Astrocyte of the spinal cord (primary cell): ENCODE data around the gene TRPV3.

Experiments
- DNase-seq: peaks from one replicate; pipeline ENCODE4 v3.0.0; 2011; ENCODE audit warnings: low read depth, low spot score
- H3K4me3 ChIP-seq: 2 replicates; pipeline ENCODE4 v1.5.1; 2011; ENCODE audit warnings: low read depth, mild to moderate bottlenecking, low read length, moderate library complexity
- in situ Hi-C: cut with HindIII; loops from 2 replicates; pipeline ENCODE4 v1.10.0; 2017; ENCODE audit warnings: low sequenced_read_pairs
- TF ChIP-seq, protein P1 (sequence below): IDR thresholded peaks from 2 replicates; pipeline ENCODE4 v1.5.1; 2012; ENCODE audit warnings: low read depth, mild to moderate bottlenecking, low read length, inconsistent platforms

TRPV3 gene

DNA sequence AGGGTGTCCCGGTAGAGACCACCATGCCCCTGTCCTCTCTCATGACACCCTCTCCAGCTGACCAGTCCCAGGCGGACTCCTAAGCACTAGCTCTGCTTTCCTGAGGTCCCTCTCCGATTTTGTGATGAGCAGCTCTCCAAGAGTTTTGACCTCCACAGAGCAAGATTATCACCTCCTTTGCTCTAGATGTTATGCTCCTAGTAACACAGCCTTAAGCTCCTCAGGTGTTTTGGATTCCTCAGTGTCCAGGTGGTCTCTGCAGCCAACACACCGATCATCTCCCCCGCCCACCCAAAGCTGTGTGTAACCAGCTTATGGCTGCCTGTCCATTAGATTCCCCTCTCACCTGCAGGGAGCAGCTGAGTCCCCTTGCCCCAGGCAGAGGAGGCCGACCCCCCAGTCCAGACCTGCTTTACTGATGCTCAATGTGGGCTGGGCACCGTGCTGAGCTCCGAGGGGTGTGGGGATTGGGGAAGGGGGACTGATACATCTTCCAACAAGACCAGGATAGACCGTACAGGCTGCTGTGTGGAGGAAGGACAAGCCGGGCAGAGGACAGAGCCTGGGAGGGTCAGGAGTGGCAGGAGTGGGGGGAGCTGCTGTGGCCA lies 2.3 kb downstream of the TRPV3 start:
- no peak for DNase-seq
- in situ Hi-C loops = no loop called here
- TF ChIP-seq, protein P1, sequence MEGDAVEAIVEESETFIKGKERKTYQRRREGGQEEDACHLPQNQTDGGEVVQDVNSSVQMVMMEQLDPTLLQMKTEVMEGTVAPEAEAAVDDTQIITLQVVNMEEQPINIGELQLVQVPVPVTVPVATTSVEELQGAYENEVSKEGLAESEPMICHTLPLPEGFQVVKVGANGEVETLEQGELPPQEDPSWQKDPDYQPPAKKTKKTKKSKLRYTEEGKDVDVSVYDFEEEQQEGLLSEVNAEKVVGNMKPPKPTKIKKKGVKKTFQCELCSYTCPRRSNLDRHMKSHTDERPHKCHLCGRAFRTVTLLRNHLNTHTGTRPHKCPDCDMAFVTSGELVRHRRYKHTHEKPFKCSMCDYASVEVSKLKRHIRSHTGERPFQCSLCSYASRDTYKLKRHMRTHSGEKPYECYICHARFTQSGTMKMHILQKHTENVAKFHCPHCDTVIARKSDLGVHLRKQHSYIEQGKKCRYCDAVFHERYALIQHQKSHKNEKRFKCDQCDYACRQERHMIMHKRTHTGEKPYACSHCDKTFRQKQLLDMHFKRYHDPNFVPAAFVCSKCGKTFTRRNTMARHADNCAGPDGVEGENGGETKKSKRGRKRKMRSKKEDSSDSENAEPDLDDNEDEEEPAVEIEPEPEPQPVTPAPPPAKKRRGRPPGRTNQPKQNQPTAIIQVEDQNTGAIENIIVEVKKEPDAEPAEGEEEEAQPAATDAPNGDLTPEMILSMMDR = no peak
- no peak overlapping the region for H3K4me3 ChIP-seq

DNA sequence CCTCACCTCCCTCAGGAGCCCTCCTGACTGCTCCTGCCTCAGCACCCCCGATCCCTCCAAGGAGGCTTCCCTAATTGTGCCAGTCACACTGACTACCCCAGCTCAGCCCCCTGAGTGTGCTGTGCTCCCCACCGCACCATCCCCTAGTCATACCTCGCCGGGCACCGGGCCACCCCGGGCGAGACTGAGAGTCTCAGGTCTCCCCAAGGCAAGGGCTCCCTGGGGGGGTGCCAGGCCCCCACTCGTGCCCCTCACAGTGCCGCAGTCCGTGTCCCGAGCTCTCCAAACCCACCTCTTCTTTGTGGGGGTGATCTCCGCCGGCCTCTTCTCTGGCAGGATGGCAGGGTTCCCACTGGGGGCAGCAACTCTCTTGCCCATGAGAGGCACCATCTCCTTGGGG lies 3.2 kb downstream of the TRPV3 start:
- TF ChIP-seq, protein P1 = no peak
- H3K4me3 ChIP-seq = no peak overlapping the region
- no peak for DNase-seq
- in situ Hi-C loops = no loop called here

DNA sequence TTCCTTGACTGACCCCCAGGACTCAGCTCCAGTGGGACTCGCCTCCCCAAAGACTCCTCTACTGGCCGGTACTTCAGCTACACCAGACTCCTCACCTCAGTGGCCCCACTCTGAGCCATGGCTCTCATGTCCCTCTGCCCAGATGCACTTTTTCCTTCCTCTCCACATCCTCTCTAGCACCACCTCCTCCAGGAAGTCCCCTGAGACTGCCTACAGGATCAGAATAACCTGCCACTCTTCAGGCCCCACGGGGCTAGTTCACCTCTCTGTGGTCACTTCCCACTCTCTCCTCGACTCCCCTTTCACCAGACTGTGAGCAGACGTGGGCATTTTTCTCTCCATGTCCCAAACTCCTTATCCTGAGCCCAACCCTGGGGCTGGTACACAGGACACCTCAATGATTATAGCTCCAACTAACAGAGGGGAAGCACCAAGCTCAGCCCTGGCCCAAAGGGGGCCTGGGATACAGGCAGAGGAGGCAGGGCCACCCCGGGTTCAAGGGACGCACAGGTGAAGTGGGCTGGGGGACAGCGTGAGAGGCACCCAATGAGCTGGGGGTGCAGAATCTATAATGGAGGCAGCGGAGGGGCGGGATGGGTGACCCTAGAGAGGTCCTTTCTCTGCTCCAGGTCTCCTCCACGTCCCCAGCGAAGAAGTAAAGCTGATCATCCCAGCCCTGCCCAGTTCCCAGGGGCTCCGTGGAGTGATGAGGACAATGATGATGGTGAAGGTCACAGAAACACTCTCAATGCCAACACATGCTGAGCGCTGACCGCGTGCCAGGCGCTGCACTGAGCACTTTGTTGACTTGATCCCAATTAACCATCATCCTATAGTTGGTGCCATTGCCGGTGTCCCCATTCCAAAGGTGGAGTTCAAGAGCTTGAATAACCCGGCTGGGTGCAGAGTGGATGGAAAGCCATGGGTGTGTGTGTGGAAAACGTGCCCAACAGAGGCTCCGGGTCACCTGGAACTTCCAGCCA lies 3.9 kb downstream of the TRPV3 start:
- H3K4me3 ChIP-seq = no peak overlapping the region
- TF ChIP-seq, protein P1 = no peak
- DNase-seq = no peak
- in situ Hi-C loops = no loop called here

DNA sequence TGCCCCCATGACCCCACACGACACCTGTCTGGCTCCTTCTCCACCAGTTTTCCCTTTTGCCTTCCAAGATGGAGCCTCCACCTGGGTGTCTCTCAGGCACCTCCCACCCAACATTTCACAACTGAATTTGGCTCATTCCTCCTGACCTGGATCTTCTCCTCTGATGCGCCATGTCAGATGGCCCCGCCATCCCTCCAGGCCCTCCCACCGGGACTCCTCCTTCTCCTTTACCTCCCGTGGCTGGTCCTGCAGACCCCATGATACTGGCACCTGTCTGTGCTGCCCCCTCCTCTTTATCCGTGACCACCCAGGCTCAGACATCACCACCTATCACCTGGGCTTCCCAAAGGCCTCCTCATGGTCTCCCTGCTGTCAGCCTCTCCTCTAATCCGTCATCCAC lies 4.7 kb downstream of the TRPV3 start:
- DNase-seq = no peak
- H3K4me3 ChIP-seq = no peak overlapping the region
- TF ChIP-seq, protein P1 = no peak
- in situ Hi-C loops = no loop called here

DNA sequence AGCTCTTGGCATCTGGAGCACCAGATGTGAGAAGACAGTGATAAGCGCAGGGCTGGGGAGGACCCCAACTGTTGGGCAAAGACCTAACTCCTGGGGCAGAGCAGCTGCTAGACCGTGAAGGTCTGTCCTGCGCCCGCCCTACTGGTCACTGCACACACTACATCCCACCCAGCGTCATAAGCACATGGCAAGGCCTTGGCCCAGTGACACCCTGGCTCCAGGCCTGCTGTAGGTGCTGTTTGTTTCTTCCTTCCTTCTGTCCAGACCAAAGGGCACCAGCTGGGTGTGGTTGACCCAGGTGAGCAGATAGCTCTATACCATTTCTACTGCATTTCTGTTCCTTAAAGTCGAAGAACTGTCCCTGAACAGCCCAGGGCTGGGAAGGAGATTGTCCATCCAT lies 6.4 kb downstream of the TRPV3 start:
- no peak overlapping the region for H3K4me3 ChIP-seq
- DNase-seq = no peak
- in situ Hi-C loops = no loop called here
- TF ChIP-seq, protein P1 = no peak

DNA sequence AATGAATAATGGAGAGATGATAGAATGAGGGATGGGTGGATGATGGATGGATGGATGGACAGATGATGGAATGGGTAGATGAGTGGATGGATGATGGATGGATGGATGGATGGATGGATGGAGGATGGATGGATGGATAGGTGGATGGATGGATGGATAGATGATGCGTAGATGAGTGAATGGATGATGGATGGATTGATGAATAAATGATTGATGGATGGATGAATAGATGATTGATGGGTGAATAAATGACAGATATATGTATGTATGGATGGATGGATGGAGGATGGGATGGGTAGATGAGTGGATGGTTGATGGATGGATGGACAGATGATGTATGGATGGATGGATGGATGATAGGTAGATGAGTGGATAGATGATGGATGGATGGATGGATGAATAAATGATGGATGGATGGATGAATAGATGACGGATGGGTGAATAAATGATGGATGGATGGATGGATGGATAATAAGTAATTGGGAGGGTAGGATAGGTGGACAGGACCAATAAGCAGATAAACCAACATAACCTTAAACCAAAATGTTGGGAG lies 7.9 kb downstream of the TRPV3 start:
- in situ Hi-C loops = no loop called here
- TF ChIP-seq, protein P1 = no peak
- no peak for DNase-seq
- no peak overlapping the region for H3K4me3 ChIP-seq
